GM19043 (cell line): ENCODE results near the gene DGKZ.
"Not testable (repeated sequence)": the region's sequence is repeated elsewhere in the genome, so short reads cannot be mapped to it uniquely, and the experiment has no call there.

Experiments
- ATAC-seq: cut with Tn5 transposase; IDR thresholded peaks from one replicate; pipeline ENCODE4 v1.9.1; 2021; ENCODE audit warnings: low read depth; ENCODE audit not compliant: unreplicated experiment

DGKZ gene, protein sequence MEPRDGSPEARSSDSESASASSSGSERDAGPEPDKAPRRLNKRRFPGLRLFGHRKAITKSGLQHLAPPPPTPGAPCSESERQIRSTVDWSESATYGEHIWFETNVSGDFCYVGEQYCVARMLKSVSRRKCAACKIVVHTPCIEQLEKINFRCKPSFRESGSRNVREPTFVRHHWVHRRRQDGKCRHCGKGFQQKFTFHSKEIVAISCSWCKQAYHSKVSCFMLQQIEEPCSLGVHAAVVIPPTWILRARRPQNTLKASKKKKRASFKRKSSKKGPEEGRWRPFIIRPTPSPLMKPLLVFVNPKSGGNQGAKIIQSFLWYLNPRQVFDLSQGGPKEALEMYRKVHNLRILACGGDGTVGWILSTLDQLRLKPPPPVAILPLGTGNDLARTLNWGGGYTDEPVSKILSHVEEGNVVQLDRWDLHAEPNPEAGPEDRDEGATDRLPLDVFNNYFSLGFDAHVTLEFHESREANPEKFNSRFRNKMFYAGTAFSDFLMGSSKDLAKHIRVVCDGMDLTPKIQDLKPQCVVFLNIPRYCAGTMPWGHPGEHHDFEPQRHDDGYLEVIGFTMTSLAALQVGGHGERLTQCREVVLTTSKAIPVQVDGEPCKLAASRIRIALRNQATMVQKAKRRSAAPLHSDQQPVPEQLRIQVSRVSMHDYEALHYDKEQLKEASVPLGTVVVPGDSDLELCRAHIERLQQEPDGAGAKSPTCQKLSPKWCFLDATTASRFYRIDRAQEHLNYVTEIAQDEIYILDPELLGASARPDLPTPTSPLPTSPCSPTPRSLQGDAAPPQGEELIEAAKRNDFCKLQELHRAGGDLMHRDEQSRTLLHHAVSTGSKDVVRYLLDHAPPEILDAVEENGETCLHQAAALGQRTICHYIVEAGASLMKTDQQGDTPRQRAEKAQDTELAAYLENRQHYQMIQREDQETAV

DNA sequence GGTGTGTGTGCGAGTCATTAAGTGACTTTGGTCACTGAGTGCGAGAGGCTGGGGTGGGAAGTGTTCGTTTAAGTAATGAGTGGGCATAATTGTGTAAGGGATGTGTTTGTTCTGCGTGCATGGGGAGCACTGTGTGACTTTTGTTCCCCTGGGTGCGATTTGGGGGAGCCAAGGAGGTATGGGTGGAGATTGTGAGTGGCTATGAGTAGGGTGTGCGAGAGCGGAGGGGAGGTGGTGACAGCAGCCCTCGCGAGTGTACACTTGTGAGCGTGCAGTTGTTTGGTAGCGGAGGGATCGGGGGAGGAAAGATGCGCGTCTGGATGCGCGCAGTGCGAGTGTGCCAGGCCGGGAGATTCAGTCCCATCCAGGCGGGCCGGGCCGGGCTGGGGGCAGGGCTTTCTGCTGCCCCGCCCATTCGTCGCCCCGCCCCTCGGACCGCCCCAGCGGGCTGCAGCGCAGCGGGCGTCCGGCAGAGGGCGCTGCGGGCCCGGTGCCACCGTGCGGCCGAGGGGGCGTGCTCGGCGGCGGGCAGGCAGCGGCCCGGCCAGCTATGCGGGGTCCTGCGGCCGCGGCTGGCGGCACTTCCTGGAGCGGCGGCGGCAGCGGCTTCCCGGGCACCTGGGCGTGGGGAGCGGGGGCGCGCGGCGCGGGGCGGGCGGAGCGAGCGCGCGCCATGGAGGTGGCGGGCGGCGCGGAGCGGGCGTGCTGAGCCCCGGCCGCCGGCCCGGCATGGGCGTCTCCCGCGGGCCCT, at the start of gene DGKZ:
DGKZ (plus strand) TSS at position 578 of the 751 bp plus-strand sequence. CDS start 197 bp downstream, outside the sequence.
- ATAC-seq: peak; percentile 51

DNA sequence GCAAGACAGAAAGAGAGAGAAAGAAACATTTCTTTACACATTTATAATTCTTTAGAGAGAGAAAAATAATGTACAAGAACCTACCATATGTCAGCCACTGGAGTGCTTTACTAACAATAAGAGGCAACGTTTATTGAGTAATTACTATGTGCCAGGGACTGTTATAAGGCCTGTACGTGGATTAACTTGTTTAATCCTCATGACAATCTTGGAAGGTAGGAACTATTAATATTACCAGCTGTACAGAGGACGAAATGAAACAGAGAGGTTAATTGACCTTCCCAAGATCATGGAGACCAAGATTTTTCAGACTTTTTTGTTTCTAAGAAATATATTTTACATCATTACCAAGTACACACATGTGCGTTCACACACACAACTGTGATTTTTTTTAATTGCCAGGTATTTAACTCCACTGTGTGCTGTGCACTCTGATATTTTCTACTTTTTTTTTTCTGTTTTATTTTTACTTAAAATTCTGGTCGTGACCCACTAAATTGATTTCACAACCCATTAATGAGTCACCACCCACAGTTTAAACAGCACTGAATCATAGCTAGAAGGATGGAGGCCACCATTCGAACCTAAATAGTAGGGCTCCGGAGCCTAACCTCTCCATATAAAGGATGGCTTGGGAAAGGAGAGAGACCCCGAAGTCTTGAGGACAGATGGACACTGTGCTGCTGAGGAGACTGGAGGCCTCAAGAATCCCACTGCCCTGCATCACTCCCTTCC, 48.4 kb upstream of the DGKZ start:
- ATAC-seq: no peak

DNA sequence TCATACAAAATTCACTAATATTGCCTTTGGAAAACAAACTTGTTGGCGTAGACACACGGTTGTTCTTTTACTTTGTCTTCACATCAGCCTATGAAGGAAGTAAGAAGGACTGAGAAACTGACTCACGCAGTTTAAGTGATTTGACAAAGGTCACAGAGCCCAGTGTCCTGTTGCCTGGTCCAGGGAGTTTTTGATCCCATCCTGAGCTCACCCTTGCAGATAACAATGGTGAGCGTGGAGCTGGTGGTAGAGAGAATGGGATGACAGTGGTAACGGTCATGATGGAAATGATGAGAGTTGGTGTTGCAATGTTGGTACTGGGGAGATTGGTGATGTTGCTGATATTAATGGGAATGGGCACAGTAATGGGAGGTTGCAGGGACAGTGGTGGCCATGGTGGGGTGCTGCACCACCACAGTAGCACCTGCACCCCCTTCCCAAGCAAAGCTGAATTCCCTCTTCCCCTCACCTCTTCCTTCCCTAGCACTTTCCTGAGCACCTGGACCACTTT, 47.8 kb upstream of the DGKZ start:
- ATAC-seq: no peak

DNA sequence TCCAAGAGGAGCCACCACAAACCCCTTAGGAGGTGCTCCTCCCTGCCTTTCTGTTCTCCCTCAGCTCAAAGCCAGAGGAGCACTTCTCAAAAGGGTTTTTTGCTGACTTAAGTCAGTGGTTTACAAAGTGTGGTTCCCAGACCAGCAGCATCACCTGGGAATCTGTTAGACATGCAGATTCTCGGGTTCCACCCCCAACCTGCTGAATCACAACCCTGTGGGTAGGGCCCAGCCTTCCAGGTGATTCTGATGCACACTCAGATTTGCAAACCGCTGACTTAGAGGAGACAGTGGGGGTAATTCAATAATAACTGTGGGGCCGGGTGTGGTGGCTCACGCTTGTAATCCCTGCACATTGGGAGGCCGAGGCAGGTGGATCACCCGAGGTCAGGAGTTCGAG, 47.0 kb upstream of the DGKZ start:
- ATAC-seq: no peak

DNA sequence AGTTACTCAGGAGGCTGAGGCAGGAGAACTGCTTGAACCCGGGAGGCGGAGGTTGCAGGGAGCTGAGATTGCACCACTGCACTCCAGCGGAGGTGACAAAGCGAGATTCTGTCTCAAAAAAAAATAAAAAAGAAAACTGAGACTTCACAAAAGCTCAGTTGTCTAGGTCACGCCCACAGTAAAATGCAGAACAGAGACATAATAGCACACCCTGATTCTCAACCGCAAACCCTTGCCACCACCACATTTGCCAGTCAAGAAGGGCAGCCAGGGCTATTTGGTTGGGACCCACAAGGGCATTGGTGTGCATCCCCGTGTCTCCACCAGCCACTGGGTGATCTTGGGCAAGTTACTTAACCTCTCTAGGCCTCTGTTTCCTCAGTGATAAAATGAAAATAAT, 44.4 kb upstream of the DGKZ start:
- ATAC-seq: peak; percentile 74

DNA sequence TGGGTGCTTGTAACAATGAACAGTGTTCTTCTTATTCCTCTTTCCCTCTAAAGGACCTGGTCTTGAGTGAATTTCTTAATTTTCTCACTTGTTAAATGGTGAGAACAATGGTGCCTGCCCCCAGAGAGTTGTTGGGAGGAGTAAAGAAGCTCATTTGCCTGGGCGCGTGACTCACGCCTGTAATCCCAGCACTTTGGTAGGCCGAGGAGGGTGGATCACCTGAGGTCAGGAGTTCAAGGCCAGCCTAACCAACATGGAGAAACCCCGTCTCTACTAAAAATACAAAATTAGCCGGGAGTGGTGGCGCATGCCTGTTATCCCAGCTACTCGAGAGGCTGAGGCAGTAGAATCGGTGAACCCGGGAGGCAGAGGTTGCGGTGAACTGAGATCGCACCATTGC, 43.2 kb upstream of the DGKZ start:
- ATAC-seq: not testable (repeated sequence)

DNA sequence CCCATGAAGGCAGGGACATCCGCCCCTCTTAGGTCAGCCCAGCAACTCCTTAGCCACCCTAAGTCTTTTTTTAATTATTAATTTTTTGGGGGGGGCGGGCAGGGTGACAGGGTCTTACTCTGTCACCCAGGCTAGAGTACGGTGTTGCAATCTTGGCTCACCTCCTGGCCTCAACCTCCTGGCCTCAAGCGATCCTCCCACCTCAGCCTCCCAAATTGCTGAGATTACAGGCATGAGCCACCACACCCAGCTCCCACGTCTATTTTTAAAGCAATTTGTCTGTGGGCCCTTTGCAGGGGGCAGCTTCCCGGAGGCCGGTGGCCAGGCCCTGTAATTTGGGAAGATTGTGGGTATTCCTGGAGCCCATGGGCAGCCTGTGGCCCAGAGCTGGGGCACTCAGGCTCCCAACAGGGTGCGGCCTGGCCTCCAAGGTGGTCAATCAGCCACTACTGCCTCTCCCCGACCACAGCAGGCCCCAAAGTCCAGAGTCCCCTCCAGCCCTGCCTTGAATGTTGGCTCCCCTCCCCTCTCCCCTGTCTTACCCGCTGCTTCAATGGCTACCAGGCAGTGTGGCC, 42.6 kb upstream of the DGKZ start:
- ATAC-seq: no peak

DNA sequence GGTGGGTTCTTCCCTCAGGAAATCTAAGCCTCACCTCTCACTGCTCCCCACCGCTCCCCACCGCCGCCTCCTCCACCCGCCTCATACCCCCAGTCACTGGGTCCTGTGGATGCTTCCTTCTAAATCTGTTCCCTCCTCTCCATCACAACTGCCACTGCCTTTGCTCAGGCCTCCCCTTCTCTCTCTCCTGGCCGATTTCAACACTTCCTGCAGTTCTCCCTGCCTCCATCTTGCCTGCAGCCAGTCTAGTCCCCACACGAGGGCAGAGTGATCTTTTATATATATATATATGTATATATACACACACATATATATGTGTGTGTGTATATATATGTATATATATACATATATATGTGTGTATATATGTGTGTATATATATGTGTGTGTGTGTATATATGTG, 42.0 kb upstream of the DGKZ start:
- no peak for ATAC-seq

DNA sequence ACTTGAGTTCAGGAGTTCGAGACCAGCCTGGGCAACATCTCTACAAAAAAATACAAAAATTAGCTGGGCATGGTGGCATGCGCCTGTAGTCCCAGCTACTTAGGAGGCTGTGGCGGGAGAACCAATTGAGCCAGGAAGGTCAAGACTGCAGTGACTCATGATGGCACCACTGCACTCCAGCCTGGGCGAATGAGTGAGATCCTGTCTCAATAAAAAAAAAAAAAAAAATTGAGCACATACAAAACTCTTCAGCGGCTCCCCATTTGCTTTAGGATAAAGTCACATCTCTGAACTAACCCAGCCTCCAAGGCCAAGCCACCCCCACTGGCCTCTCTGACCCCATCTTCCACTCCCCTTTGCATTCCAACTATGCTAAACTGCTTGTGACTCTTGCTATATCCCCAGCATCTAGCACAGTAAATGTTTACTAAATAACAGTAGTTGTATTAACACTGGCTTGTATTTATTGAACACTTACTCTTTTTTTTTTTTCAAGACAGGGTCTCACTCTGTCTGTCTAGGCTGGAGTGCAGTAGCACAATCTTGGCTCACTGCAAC, 40.9 kb upstream of the DGKZ start:
- no peak for ATAC-seq

DNA sequence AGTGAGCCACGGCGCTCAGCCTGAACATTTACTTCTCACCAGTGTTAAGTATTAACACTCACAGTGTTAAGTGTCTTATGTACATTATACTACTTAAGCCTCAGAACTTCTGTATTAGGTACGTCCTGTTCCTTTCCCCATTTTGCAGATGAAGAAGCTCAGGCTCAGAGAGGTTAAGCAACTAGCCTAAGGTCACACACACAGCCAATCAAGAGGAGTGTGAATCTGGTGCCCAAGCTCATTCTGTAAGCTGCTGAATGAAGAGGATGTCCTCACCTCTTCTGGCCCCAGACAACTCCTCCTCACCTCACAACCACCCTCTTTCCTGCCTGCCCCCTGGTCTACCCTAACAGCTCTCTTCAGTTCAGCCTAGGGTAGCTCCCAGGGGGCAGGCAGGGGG, 39.9 kb upstream of the DGKZ start:
- no peak for ATAC-seq

DNA sequence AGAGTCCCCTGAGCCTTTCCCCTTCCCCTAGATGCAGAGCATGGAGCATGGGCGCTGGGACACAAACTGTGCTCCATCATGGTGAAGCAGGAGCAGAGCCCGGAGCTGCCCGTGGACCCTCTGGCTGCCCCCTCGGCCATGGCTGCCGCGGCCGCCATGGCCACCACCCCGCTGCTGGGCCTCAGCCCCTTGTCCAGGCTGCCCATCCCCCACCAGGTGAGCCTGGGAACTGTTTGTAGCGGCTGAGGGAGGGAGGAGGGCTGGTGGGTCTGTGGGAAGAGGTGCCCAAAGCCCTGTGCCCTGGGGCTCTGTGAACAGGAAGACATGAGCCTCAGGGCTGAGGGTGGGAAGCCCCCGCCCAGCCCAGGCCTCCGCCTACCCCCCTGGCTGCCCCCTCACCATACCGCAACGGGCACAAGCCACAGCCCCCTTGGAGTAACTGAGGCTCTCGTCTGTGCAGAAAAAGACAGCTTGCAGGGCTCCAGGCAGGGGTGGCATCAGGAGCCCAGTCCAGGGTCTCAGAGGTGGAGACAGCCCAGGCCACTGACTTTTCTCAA, 39.4 kb upstream of the DGKZ start:
- no peak for ATAC-seq

DNA sequence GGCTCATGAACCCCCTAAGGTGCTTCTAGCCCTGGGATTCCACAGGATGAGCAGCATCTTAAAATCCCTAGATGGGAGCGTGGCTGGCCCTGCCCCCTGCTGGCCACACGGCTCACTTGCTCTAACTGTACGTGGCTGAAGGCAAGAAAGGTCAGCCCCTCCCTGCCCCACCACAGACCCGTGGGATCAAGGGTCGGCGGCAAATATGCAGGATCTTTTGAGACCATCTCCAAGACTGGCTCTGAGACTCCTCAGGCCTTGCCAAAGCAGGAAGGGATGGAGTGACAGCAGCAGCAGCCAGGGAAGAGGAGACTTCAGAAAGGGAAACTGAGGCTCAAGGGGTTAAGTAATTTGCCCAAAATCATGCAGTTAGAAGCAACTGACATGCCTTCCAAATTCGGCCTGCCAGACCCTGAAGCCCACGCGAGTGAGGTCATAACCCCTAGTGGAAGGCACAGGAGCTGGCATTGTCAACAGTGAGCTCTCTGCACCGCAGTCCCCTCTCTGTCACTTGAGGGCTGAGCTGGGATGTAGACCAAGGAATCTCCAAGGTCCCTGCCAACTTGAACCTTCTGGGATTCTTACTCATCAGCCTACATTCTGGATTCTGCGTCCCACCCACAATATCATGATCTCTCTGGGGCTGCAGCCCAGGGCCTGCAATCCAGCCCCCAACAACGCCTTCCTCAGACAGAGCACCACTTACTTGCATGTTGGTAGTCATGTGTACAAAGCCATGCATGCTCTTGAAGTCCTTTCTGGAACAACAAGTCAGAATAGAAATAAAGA, 38.4 kb upstream of the DGKZ start:
- ATAC-seq: no peak

DNA sequence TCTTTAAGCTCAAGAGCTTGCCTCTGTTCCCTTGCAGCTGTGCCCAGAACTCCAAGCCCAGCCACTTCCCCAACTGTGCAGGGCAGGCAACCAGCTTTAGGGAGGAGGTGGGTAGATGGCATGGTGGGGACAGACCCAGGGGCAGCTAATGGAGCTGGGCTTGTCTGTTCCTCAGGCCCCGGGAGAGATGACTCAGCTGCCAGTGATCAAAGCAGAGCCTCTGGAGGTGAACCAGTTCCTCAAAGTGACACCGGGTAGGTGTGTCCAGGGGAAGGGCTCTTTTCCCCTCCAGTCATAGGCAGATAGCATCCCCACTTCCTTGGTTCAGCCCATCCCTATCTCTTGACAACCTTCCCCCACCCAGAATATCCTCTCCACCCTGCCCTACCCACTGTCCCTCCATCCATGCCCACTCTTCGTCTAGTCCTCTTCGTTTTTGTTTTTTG, 37.4 kb upstream of the DGKZ start:
- peak; percentile 64 for ATAC-seq

DNA sequence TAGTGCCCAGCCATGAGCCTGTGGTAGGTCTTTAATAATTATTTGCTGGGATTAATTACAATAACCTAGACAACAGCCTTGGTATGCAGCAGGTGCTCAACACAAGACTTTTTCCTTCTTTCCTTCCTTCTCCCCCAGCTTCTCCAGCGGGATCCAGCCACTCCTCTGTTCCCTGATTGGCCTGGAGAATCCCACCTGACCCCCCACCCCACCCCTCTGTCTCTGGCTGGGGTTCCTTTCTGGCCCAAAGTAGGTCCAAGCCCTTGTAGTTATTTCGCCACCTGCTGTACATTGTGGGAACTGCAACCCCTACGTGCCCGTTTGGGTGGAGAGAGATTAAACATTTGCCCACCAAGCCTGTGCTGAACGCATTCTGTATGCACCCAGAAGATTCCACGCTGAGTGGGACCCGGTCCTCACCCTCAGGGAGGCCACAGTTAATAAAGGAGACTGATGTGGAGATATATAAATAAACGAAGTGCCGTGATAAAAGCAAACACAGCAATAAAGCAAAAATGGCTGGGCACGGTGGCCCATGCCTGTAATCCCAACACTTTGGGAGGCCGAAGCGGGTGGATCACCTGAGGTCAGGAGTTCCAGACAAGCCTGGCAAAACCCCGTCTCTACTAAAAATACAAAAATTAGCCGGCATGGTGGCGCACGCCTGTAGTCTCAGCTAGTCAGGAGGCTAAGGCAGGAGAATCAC, 32.1 kb upstream of the DGKZ start:
- ATAC-seq: no peak

DNA sequence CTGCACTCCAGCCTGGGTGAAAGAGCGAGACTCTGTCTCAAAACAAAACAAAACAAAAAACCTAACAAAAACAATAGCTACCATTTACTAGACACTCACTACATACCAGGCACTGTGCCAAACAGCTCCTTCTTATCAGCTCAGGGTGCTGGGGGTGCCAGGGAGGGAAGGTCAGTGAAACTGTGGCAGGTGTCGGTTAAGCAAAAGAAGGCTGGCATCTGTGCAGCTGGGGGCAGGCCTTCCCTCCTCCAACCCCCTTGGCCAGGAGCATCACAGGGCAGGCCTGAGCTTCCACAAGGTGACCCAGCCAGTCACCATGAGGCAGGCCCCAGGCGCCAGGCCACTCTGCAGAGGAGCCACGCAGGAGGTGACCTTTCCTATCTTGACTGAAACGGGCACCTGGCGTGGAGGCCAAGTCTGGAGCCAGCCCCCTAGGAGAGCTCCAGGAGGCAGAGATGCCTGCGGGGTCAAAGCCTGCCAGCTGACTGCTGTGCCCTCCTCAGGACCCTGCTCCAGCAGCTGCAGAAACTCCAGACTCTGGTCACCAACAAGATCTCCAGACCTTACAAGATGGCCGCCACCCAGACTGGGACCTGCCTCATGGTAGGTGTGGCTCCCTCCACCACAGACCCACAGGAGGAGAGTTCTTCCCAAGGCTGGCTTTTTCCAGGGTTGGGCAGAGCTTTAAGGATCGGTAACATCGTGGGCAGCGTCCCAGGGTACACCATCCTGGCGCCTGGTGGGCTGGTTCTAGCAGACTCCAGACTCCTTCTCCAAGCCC, 31.3 kb upstream of the DGKZ start:
- ATAC-seq: no peak

DNA sequence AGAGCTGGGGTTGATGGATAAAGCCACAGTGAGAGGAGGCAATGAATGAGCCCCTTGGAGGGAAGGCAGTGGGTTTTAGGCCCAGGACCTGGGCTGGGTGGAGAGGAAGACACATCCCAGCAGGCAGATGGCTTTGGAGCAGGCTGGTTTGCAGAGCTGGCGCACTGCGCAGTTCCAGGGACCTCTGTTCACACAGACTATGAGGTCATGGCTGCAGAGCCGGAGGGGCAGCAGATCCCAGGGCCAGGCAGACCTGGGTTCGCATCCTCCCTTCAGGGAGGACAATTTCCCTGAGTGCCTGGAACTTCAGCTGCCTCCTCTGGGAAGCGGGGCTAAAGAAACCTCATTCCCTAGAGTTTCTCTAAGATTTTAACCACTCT, 28.2 kb upstream of the DGKZ start:
- no peak for ATAC-seq

DNA sequence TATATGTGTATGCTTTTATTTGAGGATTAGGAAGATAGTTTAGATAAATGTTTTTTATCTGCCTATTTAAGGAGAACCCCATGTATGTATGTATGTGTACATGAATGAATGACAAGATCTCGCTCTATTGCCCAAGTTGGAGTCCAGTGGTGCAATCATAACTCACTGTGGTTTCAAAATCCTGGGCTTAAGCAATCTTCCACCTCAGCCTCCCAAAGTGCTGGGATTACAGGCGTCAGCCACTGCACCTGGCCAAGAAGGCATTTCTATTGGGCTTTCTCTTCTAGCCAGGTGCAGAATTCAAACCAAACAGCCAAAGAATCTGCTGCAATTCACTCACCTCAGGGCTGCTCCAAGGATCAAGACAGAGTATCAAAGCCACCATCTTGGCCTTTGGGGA, 25.5 kb upstream of the DGKZ start:
- no peak for ATAC-seq
